ENCODE results near the gene TRHDE.
"Not testable (repeated sequence)": the region's sequence is repeated elsewhere in the genome, so short reads cannot be mapped to it uniquely, and the experiment has no call there.

- TF ChIP-seq CTCF, POLR2A (IDR thresholded peaks at IDR 0.05): not testable (repeated sequence)
Observed at GRCh38 chr12:72712025-72712424, 439.9 kb downstream of the TRHDE start.
